ENCODE results near the gene AHR.

GRCh38 chr7:17269341-17270221, 28.9 kb upstream of the AHR start:
- TF ChIP-seq, protein P1, sequence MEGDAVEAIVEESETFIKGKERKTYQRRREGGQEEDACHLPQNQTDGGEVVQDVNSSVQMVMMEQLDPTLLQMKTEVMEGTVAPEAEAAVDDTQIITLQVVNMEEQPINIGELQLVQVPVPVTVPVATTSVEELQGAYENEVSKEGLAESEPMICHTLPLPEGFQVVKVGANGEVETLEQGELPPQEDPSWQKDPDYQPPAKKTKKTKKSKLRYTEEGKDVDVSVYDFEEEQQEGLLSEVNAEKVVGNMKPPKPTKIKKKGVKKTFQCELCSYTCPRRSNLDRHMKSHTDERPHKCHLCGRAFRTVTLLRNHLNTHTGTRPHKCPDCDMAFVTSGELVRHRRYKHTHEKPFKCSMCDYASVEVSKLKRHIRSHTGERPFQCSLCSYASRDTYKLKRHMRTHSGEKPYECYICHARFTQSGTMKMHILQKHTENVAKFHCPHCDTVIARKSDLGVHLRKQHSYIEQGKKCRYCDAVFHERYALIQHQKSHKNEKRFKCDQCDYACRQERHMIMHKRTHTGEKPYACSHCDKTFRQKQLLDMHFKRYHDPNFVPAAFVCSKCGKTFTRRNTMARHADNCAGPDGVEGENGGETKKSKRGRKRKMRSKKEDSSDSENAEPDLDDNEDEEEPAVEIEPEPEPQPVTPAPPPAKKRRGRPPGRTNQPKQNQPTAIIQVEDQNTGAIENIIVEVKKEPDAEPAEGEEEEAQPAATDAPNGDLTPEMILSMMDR (IDR thresholded peaks at IDR 0.05; ENCODE audit: poor library complexity, severe bottlenecking), result no peak
- TF ChIP-seq POLR2AphosphoS5 (IDR thresholded peaks at IDR 0.05) (no peak), EP300 (conservative IDR thresholded peaks at IDR 0.05; ENCODE audit: poor library complexity, severe bottlenecking) (no peak), MXI1 (conservative IDR thresholded peaks at IDR 0.05; ENCODE audit: poor library complexity, severe bottlenecking) (no peak), EZH2 (IDR thresholded peaks at IDR 0.05; ENCODE audit: borderline replicate concordance, insufficient read depth, low read length, poor library complexity, severe bottlenecking) (no peak), TAF1 (IDR thresholded peaks at IDR 0.05; ENCODE audit: low read depth) (no peak)
- TF ChIP-seq, protein P2, sequence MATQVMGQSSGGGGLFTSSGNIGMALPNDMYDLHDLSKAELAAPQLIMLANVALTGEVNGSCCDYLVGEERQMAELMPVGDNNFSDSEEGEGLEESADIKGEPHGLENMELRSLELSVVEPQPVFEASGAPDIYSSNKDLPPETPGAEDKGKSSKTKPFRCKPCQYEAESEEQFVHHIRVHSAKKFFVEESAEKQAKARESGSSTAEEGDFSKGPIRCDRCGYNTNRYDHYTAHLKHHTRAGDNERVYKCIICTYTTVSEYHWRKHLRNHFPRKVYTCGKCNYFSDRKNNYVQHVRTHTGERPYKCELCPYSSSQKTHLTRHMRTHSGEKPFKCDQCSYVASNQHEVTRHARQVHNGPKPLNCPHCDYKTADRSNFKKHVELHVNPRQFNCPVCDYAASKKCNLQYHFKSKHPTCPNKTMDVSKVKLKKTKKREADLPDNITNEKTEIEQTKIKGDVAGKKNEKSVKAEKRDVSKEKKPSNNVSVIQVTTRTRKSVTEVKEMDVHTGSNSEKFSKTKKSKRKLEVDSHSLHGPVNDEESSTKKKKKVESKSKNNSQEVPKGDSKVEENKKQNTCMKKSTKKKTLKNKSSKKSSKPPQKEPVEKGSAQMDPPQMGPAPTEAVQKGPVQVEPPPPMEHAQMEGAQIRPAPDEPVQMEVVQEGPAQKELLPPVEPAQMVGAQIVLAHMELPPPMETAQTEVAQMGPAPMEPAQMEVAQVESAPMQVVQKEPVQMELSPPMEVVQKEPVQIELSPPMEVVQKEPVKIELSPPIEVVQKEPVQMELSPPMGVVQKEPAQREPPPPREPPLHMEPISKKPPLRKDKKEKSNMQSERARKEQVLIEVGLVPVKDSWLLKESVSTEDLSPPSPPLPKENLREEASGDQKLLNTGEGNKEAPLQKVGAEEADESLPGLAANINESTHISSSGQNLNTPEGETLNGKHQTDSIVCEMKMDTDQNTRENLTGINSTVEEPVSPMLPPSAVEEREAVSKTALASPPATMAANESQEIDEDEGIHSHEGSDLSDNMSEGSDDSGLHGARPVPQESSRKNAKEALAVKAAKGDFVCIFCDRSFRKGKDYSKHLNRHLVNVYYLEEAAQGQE (IDR thresholded peaks at IDR 0.05; ENCODE audit: borderline replicate concordance), result no peak

Data from neural cell (in vitro differentiated cells).